Left lung (tissue), 10 donors: ENCODE results near the gene GLIS1. TPM values are rescaled to one million over a fixed set of nuclear protein-coding genes. Genes with fewer than 3 reads are reported as not detected.

Source experiments
- ATAC-seq: fragments of 200-7000 bp; cut with Tn5 transposase; one replicate; pipeline ENCODE4 v1.9.1; 2020; ENCODE audit warnings: moderate library complexity
- DNase-seq, 4 donors: peaks; one replicate each; pipeline ENCODE4 v3.0.0-alpha.2; 2013 to 2020
- H3K27ac ChIP-seq, 2 donors: fragments of 200-600 bp; sonication (generic) in 1 of 2; one replicate each; pipeline versions ENCODE4 v1.5.0 to v1.8.0; 2020 to 2021
- H3K27me3 ChIP-seq, 2 donors: fragments of 200-600 bp; sonication (generic) in 1 of 2; one replicate each; pipeline versions ENCODE4 v1.5.0 to v1.8.0; 2020 to 2021
- H3K36me3 ChIP-seq, 2 donors: fragments of 200-600 bp; sonication (generic) in 1 of 2; one replicate each; pipeline versions ENCODE4 v1.5.0 to v1.8.0; 2020 to 2021
- H3K4me1 ChIP-seq, 2 donors: fragments of 200-600 bp; one replicate each; pipeline ENCODE4 v1.8.0; 2021
- H3K4me3 ChIP-seq, 2 donors: fragments of 200-600 bp; sonication (generic) in 1 of 2; one replicate each; pipeline versions ENCODE4 v1.5.0 to v1.8.0; 2020 to 2021; ENCODE audit warnings: mild to moderate bottlenecking in 1 of 2
- H3K9me3 ChIP-seq, 2 donors: fragments of 200-600 bp; sonication (generic) in 1 of 2; one replicate each; pipeline versions ENCODE4 v1.5.0 to v1.8.0; 2020 to 2021
- intact Hi-C, 2 donors: fragments of 100-400 bp; cut with DNase I; formaldehyde crosslinking; loops; one replicate each; pipeline versions ENCODE4 v1.11.2 to v1.14.2; 2022
- polyA plus RNA-seq, 6 donors: library from polyadenylated mRNA; unstranded; fragments of 120-200 nt; gene quantifications; one replicate each; pipeline ENCODE4 v1.2.1, GENCODE V29; 2013; ENCODE audit not compliant: insufficient read length in 6 of 6
- total RNA-seq, 2 donors: library from RNA; stranded (reverse); fragmentation: NEBNext Ultra II Directional; extraction: Animal tissue kit (Norgen Biotek cat#: 25700); gene quantifications; one replicate each; pipeline ENCODE4 v1.2.1, GENCODE V29; 2021
- TF ChIP-seq, protein P1 (sequence below), 2 donors: fragments of 200-600 bp; sonication (generic) in 1 of 2; IDR thresholded peaks; one replicate each; pipeline versions ENCODE4 v1.5.0 to v1.8.0; 2021; ENCODE audit warnings: antibody characterized with exemption in 2 of 2
- donor health status: DM: no; HTN: yes; CAD: no.
- donor health status: DM: no; HTN: no; CAD: no.

The GLIS1 gene
- total and polyA plus RNA-seq, 8 donors = 0.06 to 0.16 (median 0.12) TPM; not detected in 4

DNA sequence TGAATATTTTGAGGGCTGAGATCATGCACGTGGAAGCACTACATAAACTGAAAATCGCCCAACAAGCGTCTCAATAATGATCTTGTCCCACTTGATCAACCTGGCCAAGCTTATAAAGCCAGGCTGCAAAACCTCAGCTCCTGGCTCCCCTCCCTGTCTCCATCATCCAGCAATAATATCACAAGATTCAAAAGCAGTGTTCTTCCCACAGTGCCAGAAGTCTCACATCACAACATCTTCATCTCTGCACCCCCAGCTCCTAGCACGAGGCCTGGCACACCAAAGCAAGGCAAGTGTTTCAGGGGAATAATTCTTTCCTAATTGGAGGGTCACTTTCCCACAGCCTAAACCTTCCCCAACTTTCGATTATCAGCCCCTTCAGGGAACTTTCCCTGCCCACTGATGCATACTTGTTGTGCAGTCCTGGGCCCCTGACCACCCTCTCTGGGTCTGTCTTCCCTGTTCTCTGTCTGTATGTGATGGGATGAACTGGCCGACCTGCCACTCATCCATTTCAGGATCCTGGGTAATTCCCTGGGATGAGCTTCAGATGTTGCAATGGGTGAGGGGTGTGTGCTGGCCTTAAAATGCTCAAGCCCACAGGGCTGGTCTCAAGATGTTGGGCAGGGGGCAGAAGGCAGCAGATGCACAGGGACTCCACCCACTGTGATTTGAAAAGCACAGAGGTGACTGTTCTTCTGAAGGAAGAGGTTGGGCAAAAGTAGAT lies 150.7 kb downstream of the GLIS1 start:
- intact Hi-C loops = no loop called here
- DNase-seq (no peak), ATAC-seq (no peak)
- Histone ChIP-seq H3K36me3 (no peaks in the 10 kb centered on the region), H3K27ac (no peak overlapping the region), H3K4me3 (no peak overlapping the region), H3K9me3 (no peaks in the 10 kb centered on the region), H3K27me3 (peaks cover 0 to 5% of the 10 kb centered on the region in 2 donors), H3K4me1 (peaks cover 5% of the 10 kb centered on the region in 2 donors)
- TF ChIP-seq, protein P1, sequence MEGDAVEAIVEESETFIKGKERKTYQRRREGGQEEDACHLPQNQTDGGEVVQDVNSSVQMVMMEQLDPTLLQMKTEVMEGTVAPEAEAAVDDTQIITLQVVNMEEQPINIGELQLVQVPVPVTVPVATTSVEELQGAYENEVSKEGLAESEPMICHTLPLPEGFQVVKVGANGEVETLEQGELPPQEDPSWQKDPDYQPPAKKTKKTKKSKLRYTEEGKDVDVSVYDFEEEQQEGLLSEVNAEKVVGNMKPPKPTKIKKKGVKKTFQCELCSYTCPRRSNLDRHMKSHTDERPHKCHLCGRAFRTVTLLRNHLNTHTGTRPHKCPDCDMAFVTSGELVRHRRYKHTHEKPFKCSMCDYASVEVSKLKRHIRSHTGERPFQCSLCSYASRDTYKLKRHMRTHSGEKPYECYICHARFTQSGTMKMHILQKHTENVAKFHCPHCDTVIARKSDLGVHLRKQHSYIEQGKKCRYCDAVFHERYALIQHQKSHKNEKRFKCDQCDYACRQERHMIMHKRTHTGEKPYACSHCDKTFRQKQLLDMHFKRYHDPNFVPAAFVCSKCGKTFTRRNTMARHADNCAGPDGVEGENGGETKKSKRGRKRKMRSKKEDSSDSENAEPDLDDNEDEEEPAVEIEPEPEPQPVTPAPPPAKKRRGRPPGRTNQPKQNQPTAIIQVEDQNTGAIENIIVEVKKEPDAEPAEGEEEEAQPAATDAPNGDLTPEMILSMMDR (IDR thresholded peaks at IDR 0.05) = no peak

GRCh38 chr1:53587252-53587988 lies 151.5 kb downstream of the GLIS1 start:
- peaks cover 0 to 5% of the 10 kb centered on the region in 2 donors for H3K27me3 ChIP-seq
- ATAC-seq (no peak), DNase-seq (no peak)
- H3K9me3 ChIP-seq = no peaks in the 10 kb centered on the region
- no peak overlapping the region for H3K27ac ChIP-seq
- H3K4me1 ChIP-seq = no peaks in the 10 kb centered on the region
- H3K4me3 ChIP-seq = no peak overlapping the region
- intact Hi-C loops = no loop called here
- TF ChIP-seq, protein P1 (IDR thresholded peaks at IDR 0.05) = no peak
- no peaks in the 10 kb centered on the region for H3K36me3 ChIP-seq

DNA sequence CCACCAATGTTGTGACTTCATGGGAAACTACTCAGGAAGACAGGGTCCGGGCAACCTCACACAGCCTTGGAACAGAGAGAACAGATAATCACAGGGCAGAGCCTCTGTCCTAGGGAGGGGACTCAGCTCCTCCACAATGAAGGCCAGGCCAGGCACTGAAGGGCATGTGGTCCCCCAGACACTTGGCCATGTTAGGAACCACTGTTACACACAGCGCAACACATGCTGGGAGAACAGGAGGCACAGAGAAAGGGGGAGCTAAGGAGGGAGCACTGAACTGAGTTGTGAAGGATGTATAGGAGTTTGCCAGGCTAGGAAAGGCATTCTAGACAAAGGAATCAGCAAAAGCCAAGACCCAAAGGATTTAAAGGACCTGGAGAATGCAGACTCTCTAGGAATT lies 152.2 kb downstream of the GLIS1 start:
- DNase-seq (no peak), ATAC-seq (no peak)
- TF ChIP-seq, protein P1 (IDR thresholded peaks at IDR 0.05) = no peak
- no peaks in the 10 kb centered on the region for H3K4me1 ChIP-seq
- H3K27me3 ChIP-seq = peaks cover 0 to 5% of the 10 kb centered on the region in 2 donors
- no peaks in the 10 kb centered on the region for H3K9me3 ChIP-seq
- H3K4me3 ChIP-seq = no peak overlapping the region
- H3K36me3 ChIP-seq = no peaks in the 10 kb centered on the region
- intact Hi-C loops = no loop called here
- no peak overlapping the region for H3K27ac ChIP-seq

DNA sequence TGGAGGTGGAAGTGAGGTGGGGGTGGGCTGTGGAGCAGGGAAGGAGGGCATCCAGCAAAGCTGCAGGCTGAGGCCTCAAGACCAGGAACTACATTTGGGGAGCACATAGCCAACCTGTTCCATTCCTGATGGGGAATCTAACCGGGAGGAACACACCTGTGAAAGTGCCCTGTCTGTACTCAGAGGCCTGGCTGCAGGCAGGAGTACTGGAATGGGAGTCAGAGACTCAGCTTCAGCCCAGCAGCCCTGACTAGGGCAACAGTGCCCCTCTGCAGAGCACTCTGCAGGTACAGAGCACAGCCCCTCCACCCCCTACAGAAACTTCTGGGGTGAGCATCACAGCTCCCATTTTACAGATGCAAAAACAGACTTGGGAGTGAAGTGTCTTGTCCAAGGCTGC lies 153.4 kb downstream of the GLIS1 start:
- intact Hi-C loops = no loop called here
- no peak overlapping the region for H3K27ac ChIP-seq
- H3K4me3 ChIP-seq = no peak overlapping the region
- TF ChIP-seq, protein P1 (IDR thresholded peaks at IDR 0.05) = no peak
- H3K36me3 ChIP-seq = no peaks in the 10 kb centered on the region
- DNase-seq (no peak), ATAC-seq (no peak)
- H3K27me3 ChIP-seq = peaks cover 0 to 5% of the 10 kb centered on the region in 2 donors
- H3K4me1 ChIP-seq = no peaks in the 10 kb centered on the region
- no peaks in the 10 kb centered on the region for H3K9me3 ChIP-seq

- Histone ChIP-seq H3K27ac (no peak overlapping the region), H3K27me3 (peaks cover 0 to 5% of the 10 kb centered on the region in 2 donors), H3K4me1 (no peaks in the 10 kb centered on the region), H3K36me3 (no peaks in the 10 kb centered on the region), H3K9me3 (no peaks in the 10 kb centered on the region), H3K4me3 (no peak overlapping the region)
- TF ChIP-seq, protein P1 (IDR thresholded peaks at IDR 0.05) = no peak
- DNase-seq = peak in 1 of 4 donors; percentile 45
- intact Hi-C loops = no loop called here
- no peak for ATAC-seq
Observed at GRCh38 chr1:53585129-53585528, 153.8 kb downstream of the GLIS1 start.
